Astrocyte (in vitro differentiated cells and primary cell): Measurements from ENCODE around the gene CUEDC1. TPM values are rescaled to one million over a fixed set of nuclear protein-coding genes. Genes with fewer than 3 reads are reported as not detected.
A peak's percentile ranks its signal among the peaks of the same experiment; 100 is the strongest.

ENCODE experiments used
- DNase-seq: peaks from one replicate; pipeline ENCODE4 v3.0.0-alpha.2; 2010; ENCODE audit warnings: low read depth
- FAIRE-seq: peaks from 2 replicates; lab custom pipeline; 2011; peaks lifted over from hg19 to GRCh38; lab: Jason Lieb, UNC
- H2AFZ ChIP-seq: 2 replicates; pipeline ENCODE4 v1.6.0; 2012; ENCODE audit warnings: low read depth, low read length, inconsistent platforms
- H3K27ac ChIP-seq: 2 replicates; pipeline ENCODE4 v1.5.1; 2011; ENCODE audit warnings: low read depth, low read length, inconsistent platforms
- H3K27me3 ChIP-seq: 2 replicates; pipeline ENCODE4 v1.6.0; 2011; ENCODE audit warnings: low read length, inconsistent platforms; ENCODE audit not compliant: insufficient read depth
- H3K36me3 ChIP-seq: 2 replicates; pipeline ENCODE4 v1.5.1; 2011; ENCODE audit warnings: low read length, inconsistent platforms; ENCODE audit not compliant: insufficient read depth
- H3K4me1 ChIP-seq: 2 replicates; pipeline ENCODE4 v1.5.1; 2011; ENCODE audit warnings: low read length, inconsistent platforms; ENCODE audit not compliant: insufficient read depth
- H3K4me2 ChIP-seq: 2 replicates; pipeline ENCODE4 v1.6.0; 2012; ENCODE audit warnings: low read length, inconsistent platforms
- H3K4me3 ChIP-seq: 2 replicates; pipeline ENCODE4 v1.5.1; 2011; ENCODE audit warnings: low read depth, mild to moderate bottlenecking, low read length, inconsistent platforms; ENCODE audit not compliant: insufficient read depth
- H3K79me2 ChIP-seq: 2 replicates; pipeline ENCODE4 v1.6.0; 2012; ENCODE audit warnings: mild to moderate bottlenecking, low read length, inconsistent platforms; ENCODE audit not compliant: insufficient read depth
- H3K9ac ChIP-seq: 2 replicates; pipeline ENCODE4 v1.6.0; 2012; ENCODE audit warnings: mild to moderate bottlenecking, low read length, inconsistent platforms
- H3K9me3 ChIP-seq: 2 replicates; pipeline ENCODE4 v1.5.1; 2012; ENCODE audit warnings: low read depth, mild to moderate bottlenecking, low read length, inconsistent platforms; ENCODE audit not compliant: insufficient read depth
- H4K20me1 ChIP-seq: 2 replicates; pipeline ENCODE4 v1.6.0; 2012; ENCODE audit warnings: low read length, inconsistent platforms; ENCODE audit not compliant: insufficient read depth
- H3K27ac Mint-ChIP-seq: one replicate; pipeline ENCODE4 v1.8.0; 2021; ENCODE audit warnings: mild to moderate bottlenecking, mixed read lengths; ENCODE audit not compliant: unreplicated experiment
- H3K27me3 Mint-ChIP-seq: one replicate; pipeline ENCODE4 v1.8.0; 2021; ENCODE audit warnings: low read depth, mixed read lengths; ENCODE audit not compliant: unreplicated experiment
- H3K36me3 Mint-ChIP-seq: one replicate; pipeline ENCODE4 v1.8.0; 2021; ENCODE audit warnings: low read depth, mixed read lengths; ENCODE audit not compliant: unreplicated experiment
- H3K4me1 Mint-ChIP-seq: one replicate; pipeline ENCODE4 v1.8.0; 2021; ENCODE audit warnings: low read depth, mixed read lengths; ENCODE audit not compliant: unreplicated experiment
- H3K4me3 Mint-ChIP-seq: one replicate; pipeline ENCODE4 v1.8.0; 2021; ENCODE audit warnings: mild to moderate bottlenecking, moderate library complexity, mixed read lengths; ENCODE audit not compliant: unreplicated experiment
- H3K9me3 Mint-ChIP-seq: one replicate; pipeline ENCODE4 v1.8.0; 2021; ENCODE audit warnings: mild to moderate bottlenecking, mixed read lengths; ENCODE audit not compliant: unreplicated experiment
- EZH2 ChIP-seq: IDR thresholded peaks from 2 replicates; pipeline ENCODE4 v1.6.1; 2012; ENCODE audit warnings: mild to moderate bottlenecking, low read length, inconsistent platforms; ENCODE audit not compliant: insufficient read depth
- total RNA-seq: library from RNA; stranded (reverse); gene quantifications from 2 replicates; pipeline ENCODE4 v1.2.1, GENCODE V29; 2021
- TF ChIP-seq, protein P1 (sequence below): IDR thresholded peaks from 2 replicates; pipeline ENCODE4 v1.5.1; 2011; ENCODE audit warnings: low read depth, mild to moderate bottlenecking, inconsistent platforms, low read length, moderate library complexity; ENCODE audit not compliant: insufficient read depth

CUEDC1 gene
- total RNA-seq, 1 donor from 2014 or later: 43.7 TPM

DNA sequence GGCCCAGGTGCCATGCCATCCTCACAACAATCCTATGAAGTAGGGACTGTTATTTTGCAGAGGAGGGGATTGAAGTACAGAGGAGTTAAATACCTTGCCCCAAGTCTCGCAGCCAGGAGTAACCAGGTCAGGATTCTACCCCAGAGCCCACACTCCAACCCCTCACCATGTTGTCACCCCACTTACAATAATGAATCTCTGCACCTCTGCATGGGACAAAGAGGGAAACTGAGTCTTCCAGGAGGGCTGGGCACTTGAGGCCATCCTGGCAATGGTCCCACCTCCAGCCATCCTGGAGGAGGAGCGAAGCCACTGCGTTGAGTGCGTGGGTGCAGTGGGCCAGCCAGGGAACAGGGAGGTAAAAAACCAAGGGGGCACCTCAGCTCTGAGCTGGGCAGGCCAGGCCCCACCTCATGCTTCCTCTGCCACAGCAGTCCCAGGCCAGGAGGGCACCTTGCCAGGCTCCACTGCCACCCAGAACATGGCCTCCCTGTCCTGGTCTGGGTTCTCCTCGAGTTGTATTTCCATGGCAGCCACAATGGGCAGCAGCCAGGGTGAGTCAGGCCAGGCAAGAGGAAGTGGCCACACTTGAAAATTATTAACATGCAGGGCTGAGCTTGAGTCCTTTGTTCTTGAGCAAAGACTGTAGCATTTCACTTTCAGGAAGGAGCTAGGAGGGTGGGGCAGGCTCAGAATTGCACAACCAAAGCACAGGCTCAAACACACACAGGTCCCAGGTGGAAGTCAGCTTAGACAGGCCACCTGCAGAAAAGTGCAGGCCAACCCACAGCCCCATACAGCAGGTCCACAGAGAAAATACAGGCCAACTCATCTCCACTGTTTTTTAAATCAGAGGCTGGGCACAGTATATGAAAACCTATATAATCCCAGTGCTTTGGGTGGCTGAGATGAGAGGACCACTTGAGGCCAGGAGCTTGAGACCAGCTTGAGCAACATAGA, 52.1 kb downstream of the CUEDC1 start:
- no peaks in the 10 kb centered on the region for H3K9me3 Mint-ChIP-seq
- peaks cover 7% of the 10 kb centered on the region for H3K36me3 Mint-ChIP-seq
- Histone ChIP-seq H3K27ac (peak overlapping the region; percentile 50), H3K4me2 (peak overlapping the region; percentile 64), H3K4me3 (no peak overlapping the region), H2AFZ (peak overlapping the region; percentile 64), H3K4me1 (peaks cover 35% of the 10 kb centered on the region), H3K36me3 (no peaks in the 10 kb centered on the region), H3K9ac (peak overlapping the region; percentile 14), H4K20me1 (peaks cover 18% of the 10 kb centered on the region), H3K27me3 (no peaks in the 10 kb centered on the region), H3K9me3 (no peaks in the 10 kb centered on the region), H3K79me2 (peaks cover 31% of the 10 kb centered on the region)
- H3K27ac Mint-ChIP-seq: peak overlapping the region; percentile 96
- no peaks in the 10 kb centered on the region for H3K27me3 Mint-ChIP-seq
- TF ChIP-seq EZH2: no peak
- TF ChIP-seq, protein P1, sequence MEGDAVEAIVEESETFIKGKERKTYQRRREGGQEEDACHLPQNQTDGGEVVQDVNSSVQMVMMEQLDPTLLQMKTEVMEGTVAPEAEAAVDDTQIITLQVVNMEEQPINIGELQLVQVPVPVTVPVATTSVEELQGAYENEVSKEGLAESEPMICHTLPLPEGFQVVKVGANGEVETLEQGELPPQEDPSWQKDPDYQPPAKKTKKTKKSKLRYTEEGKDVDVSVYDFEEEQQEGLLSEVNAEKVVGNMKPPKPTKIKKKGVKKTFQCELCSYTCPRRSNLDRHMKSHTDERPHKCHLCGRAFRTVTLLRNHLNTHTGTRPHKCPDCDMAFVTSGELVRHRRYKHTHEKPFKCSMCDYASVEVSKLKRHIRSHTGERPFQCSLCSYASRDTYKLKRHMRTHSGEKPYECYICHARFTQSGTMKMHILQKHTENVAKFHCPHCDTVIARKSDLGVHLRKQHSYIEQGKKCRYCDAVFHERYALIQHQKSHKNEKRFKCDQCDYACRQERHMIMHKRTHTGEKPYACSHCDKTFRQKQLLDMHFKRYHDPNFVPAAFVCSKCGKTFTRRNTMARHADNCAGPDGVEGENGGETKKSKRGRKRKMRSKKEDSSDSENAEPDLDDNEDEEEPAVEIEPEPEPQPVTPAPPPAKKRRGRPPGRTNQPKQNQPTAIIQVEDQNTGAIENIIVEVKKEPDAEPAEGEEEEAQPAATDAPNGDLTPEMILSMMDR: no peak
- DNase-seq: peak; percentile 87
- FAIRE-seq: no peak
- H3K4me1 Mint-ChIP-seq: peaks cover 59% of the 10 kb centered on the region
- H3K4me3 Mint-ChIP-seq: peak overlapping the region; percentile 61

DNA sequence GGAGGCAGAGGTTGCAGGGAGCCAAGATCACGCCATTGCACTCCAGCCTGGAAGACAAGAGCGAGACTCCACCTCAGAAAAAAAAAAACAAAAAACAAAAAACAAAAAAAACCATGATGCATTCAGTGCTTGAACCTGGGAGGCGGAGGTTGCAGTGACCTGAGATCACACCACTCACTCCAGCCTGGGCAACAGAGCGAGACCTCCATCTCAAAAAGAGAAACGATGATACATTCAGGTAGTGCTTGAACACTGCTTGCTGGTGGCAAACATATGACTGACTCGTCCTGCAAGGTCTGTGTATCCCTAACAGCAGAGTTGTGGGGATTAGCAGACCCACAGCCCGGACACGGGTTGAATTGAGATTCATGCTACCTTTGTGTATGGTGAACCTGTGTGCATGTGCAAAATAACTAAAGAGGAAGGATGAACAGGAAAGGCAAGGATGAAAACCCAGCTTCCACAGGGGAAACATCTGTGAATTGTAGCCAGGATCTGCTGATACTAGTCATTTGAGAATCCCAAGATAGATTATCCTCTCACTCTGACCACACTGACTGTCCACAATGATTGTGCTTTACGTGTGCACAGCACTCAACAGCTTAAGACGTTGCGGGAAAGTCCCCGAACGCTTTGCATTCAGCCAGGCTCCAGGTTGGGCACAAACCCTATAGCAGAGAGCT, 53.0 kb downstream of the CUEDC1 start:
- peaks cover 7% of the 10 kb centered on the region for H3K36me3 Mint-ChIP-seq
- H3K4me1 Mint-ChIP-seq: peaks cover 62% of the 10 kb centered on the region
- H3K4me3 ChIP-seq: no peak overlapping the region
- no peaks in the 10 kb centered on the region for H3K27me3 ChIP-seq
- no peak overlapping the region for H3K9ac ChIP-seq
- peak overlapping the region; percentile 64 for H3K4me2 ChIP-seq
- no peak for TF ChIP-seq EZH2
- TF ChIP-seq, protein P1: no peak
- peak overlapping the region; percentile 96 for H3K27ac Mint-ChIP-seq
- H3K79me2 ChIP-seq: peaks cover 31% of the 10 kb centered on the region
- H3K36me3 ChIP-seq: no peaks in the 10 kb centered on the region
- no peaks in the 10 kb centered on the region for H3K9me3 ChIP-seq
- no peaks in the 10 kb centered on the region for H3K27me3 Mint-ChIP-seq
- DNase-seq: no peak
- H3K27ac ChIP-seq: no peak overlapping the region
- H2AFZ ChIP-seq: no peak overlapping the region
- H3K4me3 Mint-ChIP-seq: no peak overlapping the region
- H4K20me1 ChIP-seq: peaks cover 18% of the 10 kb centered on the region
- H3K4me1 ChIP-seq: peaks cover 36% of the 10 kb centered on the region
- FAIRE-seq: no peak
- H3K9me3 Mint-ChIP-seq: no peaks in the 10 kb centered on the region
